HG02973 (cell line): ENCODE measurements around the gene SSBP2.

ENCODE experiments used
- ATAC-seq: cut with Tn5 transposase; IDR thresholded peaks from one replicate; pipeline ENCODE4 v1.9.1; 2021; ENCODE audit warnings: moderate library complexity; ENCODE audit not compliant: unreplicated experiment

The SSBP2 gene

DNA sequence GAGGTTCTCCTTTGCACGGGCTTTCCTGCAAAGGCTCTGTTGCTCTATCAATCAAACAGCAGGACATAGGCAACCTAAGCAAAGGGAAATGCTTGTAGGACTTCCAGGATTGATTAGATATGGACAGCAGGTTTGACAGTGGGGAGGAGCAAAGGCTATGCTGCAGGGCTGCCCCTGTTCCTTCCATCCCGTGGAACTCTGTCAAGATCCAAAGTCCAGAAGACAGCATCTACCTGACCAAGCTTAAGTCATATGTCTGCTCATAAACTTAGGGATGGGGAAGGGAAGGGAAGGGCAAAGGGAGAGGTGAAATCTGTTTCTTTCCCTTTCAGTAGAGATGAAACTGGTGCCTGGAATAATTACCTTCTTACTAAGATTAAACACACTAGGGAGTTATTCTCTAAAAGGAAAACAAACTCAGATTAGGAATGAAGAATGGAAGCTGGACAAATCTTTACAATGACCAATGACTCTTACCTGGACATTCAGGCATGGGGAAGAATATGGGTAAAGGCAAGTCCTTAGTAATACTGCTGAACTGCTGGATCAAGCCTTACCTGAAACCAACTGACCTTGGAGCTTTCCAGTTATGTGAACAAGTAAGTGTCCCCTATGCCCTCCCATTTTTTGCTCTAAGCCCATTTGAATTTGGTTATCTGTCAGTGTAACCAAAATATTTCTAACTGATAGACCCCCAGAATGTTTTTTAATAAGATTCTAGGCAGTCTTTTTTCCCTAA is 348.5 kb downstream of the SSBP2 start:
- ATAC-seq, result no peak

DNA sequence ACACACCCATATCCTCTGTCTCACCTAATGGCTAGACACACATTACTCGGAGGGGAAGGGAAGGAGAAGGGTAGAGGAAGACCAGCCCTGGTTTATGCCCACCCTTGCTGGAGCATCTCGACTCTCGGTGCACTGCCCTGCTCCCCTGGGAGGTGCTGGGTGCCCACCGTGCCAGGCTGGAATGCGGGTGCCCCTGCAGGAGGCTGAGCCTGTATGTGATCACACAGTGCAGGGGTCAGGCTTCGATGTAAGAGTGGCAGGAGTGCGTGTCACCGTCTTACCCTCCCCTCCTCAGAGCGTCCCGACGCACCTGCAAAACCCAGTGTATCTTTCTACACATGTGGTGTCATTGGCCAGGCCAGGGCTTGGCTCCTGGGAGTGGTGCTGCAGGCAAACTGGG is 349.6 kb downstream of the SSBP2 start:
- no peak for ATAC-seq

DNA sequence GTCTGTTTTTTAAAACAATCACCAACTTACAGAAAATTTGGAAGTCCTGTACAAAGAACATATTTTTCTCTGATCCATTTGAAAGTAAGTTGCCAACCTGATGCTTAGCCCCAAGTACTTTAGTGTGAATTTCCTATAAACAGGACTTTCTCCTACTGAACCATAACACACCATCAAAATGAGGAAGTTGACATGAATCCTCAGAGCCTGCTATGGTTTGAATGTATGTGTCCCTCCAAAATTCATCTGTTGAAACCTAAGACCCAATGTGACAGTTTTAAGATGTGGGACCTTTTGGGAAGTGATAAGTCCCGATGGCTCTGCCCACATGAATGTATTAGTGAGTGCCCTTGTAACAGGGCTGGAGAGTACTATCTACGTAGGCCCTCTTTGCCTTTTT is 350.5 kb downstream of the SSBP2 start:
- ATAC-seq, result no peak

DNA sequence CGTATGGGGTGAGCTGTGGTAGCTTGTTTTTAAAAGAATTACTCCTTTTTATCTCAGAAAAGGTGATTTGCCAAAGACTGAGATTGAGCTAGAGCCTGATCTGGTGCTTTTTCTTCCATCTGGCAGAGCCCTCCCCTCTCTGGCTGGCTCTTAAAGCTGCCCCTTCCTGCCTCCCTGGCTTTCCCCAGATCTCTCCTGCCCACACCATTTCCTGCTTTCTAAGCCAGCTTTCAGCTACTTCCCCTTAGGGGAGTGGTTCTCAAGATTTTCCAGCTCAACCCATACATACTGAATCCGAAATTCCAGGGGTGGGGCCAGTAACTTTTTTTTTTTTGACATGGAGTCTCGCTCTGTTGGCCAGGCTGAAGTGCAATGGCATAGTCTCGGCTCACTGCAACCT is 352.2 kb downstream of the SSBP2 start:
- no peak for ATAC-seq

DNA sequence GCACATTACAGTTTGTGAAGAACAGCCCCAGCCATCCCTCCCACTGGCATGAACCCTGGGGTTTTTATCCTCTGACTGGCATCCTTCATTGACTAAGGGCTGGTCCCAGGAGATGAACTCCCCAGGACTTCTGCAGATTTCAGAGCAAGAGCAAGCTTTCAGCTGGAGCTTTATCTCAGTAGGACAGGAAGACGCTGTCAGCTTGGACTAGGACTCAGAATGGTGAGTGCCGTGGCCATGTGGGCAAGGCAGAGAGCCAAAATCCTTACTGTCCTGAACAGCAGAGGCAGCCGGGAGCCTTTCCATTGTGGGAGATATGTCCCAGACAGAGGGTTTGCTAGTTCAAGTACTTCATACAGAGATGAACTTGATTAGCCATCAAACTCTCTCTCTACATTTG is 353.7 kb downstream of the SSBP2 start:
- ATAC-seq, result no peak

DNA sequence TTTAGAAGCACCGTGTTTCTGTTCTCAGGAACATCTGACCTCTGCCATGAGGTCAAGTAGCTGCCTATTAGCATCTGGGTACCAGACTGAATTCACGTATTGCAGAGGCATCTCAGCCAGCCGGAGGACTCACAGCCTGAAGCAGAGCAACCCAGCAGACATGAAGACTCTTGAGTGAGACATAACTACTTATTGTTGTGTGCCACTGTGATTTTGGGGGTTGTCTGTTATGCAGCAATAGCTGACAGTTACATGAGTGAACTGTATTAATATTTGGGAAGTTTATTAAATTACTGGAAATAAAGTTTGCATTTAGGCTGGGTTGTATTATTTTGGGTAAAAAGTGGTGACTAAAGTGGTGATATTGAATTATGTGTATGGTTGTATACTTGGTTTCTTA is 355.6 kb downstream of the SSBP2 start:
- ATAC-seq, result no peak

DNA sequence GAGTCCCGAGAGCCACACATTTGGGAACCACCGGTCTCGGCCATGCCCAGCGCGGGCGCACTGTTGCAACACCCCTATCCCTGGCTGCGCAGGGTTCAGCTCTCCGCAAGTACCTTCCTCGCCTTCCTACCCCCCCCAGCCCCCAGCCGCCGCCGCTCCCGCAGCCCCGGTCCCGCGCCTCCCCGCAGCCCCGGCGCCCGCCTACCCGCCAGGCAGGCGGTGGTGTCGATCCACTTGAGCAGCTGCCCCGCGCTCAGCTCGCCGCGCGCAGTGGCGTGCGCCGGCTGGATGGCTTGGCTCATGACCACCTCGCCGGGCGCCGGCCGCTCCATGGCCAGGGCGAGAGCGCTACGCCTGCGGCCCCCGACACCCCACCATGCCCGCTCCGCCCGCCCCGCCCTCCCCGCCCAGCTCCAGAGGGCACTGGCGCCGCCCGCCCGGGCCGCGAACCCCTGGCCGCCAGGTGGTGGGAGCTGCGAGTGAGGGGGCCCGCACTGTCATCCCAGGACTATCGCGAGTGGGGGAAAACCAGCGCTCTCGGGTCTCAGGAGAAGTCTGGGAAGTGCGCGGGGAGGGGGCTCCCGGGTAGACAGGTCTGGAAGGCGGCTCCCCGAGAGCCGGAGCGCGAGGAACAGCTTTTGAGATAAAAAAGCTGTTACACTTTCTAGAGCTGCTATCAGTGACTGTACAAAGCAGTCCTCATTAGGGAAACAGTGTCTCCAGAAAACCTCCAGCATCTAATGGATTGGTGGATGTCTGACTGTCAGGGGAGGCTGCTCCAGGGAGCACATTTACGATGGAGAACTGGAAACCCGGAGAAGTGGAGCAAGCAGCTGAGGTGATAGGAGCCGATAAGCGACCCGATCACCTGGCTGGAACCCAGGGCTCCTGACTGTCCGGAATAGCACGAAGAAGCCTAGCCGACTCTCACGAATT is 356.8 kb downstream of the SSBP2 start, which contains the start of gene ACOT12:
Gene ACOT12, minus strand, starts transcription at position 352 of the 936 bp plus-strand sequence. Its CDS starts 20 bp downstream, at position 332.
- ATAC-seq, result no peak

DNA sequence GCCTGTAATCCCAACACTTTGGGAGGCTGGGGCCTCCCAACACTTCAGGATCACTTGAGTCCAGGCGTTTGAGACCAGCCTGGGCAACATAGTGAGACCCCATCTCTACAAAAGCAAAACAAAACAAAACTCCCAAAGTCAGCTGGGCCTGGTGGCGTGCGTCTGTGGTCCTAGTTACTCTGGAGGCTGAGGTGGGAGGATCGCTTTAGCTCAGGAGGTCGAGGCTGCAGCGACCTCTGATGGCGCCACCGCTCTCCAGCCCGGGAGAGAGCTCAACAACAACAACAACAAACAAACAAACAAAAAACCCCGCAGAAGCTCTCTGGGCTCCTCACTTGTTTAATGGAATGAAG is 357.5 kb downstream of the SSBP2 start:
- no peak for ATAC-seq

DNA sequence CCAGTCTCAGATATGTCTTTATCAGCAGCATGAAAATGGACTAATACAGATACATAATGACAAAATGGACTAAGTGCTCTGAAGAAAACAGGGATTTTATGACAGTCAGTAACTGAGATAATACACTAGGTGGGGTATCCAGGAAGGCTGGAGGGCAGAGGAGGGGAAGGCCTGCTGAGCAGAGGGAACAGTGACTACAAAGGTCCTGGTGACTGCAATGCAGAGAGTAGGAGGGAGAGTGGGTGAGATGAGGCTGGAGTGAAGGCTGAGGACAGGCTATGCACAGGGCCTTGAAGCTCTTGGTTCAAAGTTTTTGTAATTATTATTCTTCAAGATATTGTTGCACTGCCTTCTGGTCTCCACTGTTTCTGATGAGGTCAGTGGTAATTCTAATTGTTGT is 361.9 kb downstream of the SSBP2 start:
- ATAC-seq, result no peak

DNA sequence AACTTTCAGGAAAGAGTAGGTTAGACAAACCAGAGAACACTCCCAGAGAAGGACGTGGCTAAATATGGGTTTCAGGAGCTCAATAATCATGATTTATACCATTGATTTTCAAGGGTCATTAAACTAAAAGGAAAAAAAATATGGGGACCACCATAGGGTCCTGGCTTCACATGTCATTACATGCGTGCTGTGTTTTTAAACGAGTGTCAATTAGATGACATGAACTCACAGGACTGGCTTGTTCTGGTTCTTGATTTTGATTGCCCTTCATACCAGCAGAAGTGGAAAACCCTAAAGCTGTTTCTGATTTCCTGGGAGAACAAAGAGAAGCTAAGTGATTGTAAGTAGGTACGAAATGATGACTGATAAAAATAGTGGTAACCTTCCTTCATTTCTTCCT is 362.7 kb downstream of the SSBP2 start:
- no peak for ATAC-seq

DNA sequence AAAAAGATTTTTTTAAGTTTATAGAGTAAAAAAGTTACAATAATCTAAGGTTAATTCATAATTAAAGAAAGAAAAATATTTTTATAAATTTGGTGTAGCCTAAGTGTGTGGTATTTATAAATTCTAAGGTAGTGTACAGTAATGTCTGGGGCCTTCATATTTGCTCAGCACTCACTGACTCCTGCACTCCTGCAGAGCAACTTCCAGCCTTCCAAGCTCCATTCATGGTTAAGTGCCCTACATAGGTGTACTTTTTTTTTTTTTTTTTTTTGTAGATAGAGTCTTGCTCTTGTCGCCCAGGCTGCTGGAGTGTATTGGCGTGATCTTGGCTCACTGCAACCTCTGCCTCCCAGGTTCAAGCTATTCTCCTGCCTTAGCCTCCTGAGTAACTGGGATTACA is 367.0 kb downstream of the SSBP2 start:
- no peak for ATAC-seq

DNA sequence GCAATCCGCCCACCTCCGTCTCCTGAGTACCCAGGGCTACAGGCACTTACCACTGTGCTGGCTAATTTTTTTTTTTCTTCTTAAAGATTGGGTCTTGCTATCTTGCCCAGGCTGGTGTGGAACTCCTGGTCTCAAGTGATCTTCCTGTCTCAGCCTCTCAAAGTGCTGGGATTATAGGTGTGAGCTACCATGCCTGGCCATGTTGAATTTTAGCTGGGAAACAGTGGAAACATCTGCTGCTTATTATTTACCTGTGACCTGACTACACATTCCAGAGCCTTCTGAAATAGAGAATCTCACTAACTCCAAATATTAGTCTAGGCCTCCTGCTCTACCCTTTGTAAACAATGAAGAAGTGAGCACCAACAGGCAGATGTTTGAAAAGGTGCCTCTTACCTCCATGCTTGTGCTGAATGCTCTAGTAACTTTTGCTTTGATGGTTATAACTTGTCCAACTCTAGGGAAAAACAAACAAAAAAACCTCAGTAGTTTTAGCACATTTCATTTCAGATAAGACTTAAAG is 379.5 kb downstream of the SSBP2 start:
- no peak for ATAC-seq

DNA sequence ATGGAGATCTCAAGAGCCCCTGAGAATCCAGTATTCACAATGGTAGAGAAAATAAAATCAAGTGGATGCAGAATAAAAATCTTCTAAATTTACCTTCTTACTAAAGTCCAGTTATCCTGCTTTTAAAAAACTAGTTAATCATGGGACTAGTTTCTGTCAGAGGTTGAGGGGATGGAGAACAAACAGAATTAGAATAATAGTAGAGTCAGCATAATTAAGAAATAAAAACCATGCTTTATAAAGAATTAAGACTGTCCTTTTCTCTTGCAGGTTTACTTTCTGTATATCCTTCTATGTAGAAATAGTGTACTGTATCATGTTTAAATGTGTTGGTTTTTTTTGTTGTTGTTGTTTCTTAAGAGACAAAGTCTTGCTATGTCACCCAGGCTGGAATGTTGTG is 380.0 kb downstream of the SSBP2 start:
- ATAC-seq, result no peak

DNA sequence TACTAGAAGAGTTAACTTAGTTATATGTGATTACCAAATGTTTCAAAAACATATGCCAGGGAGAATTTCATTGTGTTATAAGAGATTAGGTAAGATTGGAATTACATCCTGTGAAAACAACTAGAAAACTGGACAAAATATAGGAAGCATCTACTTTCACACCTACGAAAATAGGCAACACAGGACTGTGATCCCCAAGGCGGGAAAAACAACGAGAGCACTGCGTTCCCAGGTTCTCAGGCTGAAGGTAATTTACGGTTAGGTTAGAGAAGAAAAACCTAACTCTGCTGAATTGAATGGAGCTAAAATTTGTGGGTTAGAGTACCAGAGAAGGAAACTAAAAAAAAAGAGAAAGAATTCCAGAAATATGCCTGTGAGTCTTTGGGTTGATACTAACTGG is 385.4 kb downstream of the SSBP2 start:
- ATAC-seq, result no peak

DNA sequence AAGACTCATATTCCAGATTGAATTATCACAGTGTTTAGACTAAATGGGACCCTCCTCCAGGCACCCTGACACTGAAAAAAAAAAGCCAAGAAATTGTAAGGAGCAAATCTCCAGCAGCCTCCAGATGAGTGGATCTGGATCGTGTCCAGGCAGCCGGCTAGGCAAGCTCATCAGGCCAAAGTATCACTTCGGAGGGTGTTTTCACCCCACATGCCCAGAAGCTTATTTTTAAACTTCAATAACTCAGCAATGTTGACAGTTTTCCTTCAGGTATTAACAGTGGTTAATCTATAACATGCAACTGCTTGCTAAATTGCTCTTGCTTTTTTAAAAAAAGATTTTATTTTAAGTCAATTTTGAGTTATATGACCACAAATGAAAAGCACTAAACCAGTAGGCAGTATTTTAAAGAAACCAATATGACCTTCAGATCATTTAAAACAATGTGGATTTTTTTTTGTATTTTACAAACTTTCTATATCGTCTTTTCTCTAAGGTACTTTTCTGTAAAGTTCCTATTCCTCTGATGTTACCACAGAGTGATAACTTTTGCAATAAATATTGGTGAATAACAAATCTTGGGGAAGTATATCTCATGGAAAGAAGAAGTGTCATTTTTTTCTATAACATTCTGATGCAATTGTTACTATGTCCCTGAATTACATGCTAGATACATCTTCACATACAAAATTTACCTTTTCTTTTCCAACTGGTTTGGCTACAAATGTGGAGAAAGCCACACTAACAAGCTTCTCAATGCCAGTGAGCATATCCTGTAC is 387.6 kb downstream of the SSBP2 start:
- no peak for ATAC-seq
